OCI-LY3 (cell line): ENCODE data around the gene CLEC9A.

Experiments used
- EZH2phosphoT487 ChIP-seq: fragments of 200-600 bp; shearing (Covaris generic); IDR thresholded peaks from 2 replicates; pipeline ENCODE4 v1.6.1; 2018; ENCODE audit warnings: antibody characterized with exemption, mixed run types, low read depth
- TF ChIP-seq, protein P1 (sequence below): fragments of 200-600, 300-600 bp; sonication (generic); IDR thresholded peaks from 2 replicates; pipeline ENCODE4 v1.5.1; 2014; ENCODE audit warnings: antibody characterized with exemption, low read length, low read depth

GRCh38 chr12:10048526-10048925 lies 18.0 kb downstream of the CLEC9A start:
- TF ChIP-seq, protein P1, sequence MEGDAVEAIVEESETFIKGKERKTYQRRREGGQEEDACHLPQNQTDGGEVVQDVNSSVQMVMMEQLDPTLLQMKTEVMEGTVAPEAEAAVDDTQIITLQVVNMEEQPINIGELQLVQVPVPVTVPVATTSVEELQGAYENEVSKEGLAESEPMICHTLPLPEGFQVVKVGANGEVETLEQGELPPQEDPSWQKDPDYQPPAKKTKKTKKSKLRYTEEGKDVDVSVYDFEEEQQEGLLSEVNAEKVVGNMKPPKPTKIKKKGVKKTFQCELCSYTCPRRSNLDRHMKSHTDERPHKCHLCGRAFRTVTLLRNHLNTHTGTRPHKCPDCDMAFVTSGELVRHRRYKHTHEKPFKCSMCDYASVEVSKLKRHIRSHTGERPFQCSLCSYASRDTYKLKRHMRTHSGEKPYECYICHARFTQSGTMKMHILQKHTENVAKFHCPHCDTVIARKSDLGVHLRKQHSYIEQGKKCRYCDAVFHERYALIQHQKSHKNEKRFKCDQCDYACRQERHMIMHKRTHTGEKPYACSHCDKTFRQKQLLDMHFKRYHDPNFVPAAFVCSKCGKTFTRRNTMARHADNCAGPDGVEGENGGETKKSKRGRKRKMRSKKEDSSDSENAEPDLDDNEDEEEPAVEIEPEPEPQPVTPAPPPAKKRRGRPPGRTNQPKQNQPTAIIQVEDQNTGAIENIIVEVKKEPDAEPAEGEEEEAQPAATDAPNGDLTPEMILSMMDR = no peak
- TF ChIP-seq EZH2phosphoT487 = no peak
